K562 (cell line): ENCODE results near the gene ACADVL.

Source experiments
- CEBPG ChIP-seq, 3 experiments: fragments of 200-800 bp in 1 of 3; sonication (Bioruptor generic) in 1 of 3; sonication (generic) in 1 of 3; formaldehyde crosslinking in 1 of 3; IDR thresholded peaks in 2 of 3; conservative IDR thresholded peaks in 1 of 3; 2 replicates each; pipeline versions ENCODE4 v1.6.1 to v1.8.0; 2016 to 2022; ENCODE audit warnings: missing compliant biosample characterization in 2 of 3, missing genetic modification characterization in 2 of 3, mild to moderate bottlenecking in 1 of 3, missing genetic modification reagents in 1 of 3
- CTCF ChIP-seq, 3 experiments: IDR thresholded peaks in 2 of 3; conservative IDR thresholded peaks in 1 of 3; 2 replicates each; pipeline ENCODE4 v1.5.1; 2011 to 2012; ENCODE audit warnings: low read length in 3 of 3, mild to moderate bottlenecking in 3 of 3, control low read depth in 2 of 3, improper control_type of control experiment in 1 of 3, inconsistent platforms in 1 of 3, low read depth in 1 of 3, mixed read lengths in 1 of 3, moderate library complexity in 1 of 3; ENCODE audit not compliant: insufficient read depth in 2 of 3
- DACH1 ChIP-seq: fragments of 450-650 bp; IDR thresholded peaks from 2 replicates; pipeline ENCODE4 v1.6.1; 2018; ENCODE audit not compliant: partially characterized antibody
- EGR1 ChIP-seq: fragments of 450-650 bp; conservative IDR thresholded peaks from 2 replicates; pipeline ENCODE4 v1.6.1; 2017; ENCODE audit warnings: mild to moderate bottlenecking
- ETV5 ChIP-seq: sonication (generic); formaldehyde crosslinking; IDR thresholded peaks from 2 replicates; pipeline ENCODE4 v1.4.0; 2020; ENCODE audit warnings: low read depth, mild to moderate bottlenecking, missing genetic modification reagents
- GTF3C2 ChIP-seq: IDR thresholded peaks from 3 replicates; pipeline ENCODE4 v1.6.1; 2011; ENCODE audit warnings: borderline replicate concordance, mild to moderate bottlenecking, moderate library complexity; ENCODE audit not compliant: insufficient read length; ENCODE audit errors: extremely low read depth
- NR3C1 ChIP-seq: sonication (generic); formaldehyde crosslinking; IDR thresholded peaks from 2 replicates; pipeline ENCODE4 v1.8.1; 2022; ENCODE audit warnings: missing genetic modification reagents
- POLR2A ChIP-seq: fragments of 450-650 bp; conservative IDR thresholded peaks from 2 replicates; pipeline ENCODE4 v1.6.1; 2016
- TAF1 ChIP-seq: IDR thresholded peaks from 2 replicates; pipeline ENCODE4 v1.6.1; 2011; ENCODE audit warnings: mild to moderate bottlenecking, low read length, moderate library complexity; ENCODE audit not compliant: insufficient read depth, control insufficient read depth, severe bottlenecking; ENCODE audit errors: extremely low read depth
- ZBTB8A ChIP-seq: fragments of 450-650 bp; IDR thresholded peaks from 2 replicates; pipeline ENCODE4 v1.6.1; 2018; ENCODE audit warnings: mild to moderate bottlenecking, moderate library complexity; ENCODE audit not compliant: partially characterized antibody
- ZNF24 ChIP-seq: fragments of 450-650 bp; IDR thresholded peaks from 2 replicates; pipeline ENCODE4 v1.6.1; 2016

GRCh38 chr17:7261379-7262191 lies 41.8 kb downstream of the ACADVL start:
- TF ChIP-seq NR3C1 (CRISPR knock-in tag) (no peak), GTF3C2 (no peak), ZBTB8A (no peak), CEBPG (CRISPR knock-in tag; IDR thresholded peaks at IDR 0.05) (no peak), CEBPG (tag; conservative IDR thresholded peaks at IDR 0.05 in 1 of 2, IDR thresholded peaks at IDR 0.05 in 1 of 2) (no peak), ZNF24 (no peak), DACH1 (no peak), CTCF (IDR thresholded peaks at IDR 0.05 in 2 of 3, conservative IDR thresholded peaks at IDR 0.05 in 1 of 3; ENCODE audit: insufficient read depth in 2 of 3, low read depth in 1 of 3, low read length in 3 of 3) (no peak), EGR1 (no peak), TAF1 (no peak), ETV5 (no peak), POLR2A (no peak)
